ENCODE measurements around the gene DAND5.
"Not testable (repeated sequence)": the region's sequence is repeated elsewhere in the genome, so short reads cannot be mapped to it uniquely, and the experiment has no call there.

DAND5 gene

DNA sequence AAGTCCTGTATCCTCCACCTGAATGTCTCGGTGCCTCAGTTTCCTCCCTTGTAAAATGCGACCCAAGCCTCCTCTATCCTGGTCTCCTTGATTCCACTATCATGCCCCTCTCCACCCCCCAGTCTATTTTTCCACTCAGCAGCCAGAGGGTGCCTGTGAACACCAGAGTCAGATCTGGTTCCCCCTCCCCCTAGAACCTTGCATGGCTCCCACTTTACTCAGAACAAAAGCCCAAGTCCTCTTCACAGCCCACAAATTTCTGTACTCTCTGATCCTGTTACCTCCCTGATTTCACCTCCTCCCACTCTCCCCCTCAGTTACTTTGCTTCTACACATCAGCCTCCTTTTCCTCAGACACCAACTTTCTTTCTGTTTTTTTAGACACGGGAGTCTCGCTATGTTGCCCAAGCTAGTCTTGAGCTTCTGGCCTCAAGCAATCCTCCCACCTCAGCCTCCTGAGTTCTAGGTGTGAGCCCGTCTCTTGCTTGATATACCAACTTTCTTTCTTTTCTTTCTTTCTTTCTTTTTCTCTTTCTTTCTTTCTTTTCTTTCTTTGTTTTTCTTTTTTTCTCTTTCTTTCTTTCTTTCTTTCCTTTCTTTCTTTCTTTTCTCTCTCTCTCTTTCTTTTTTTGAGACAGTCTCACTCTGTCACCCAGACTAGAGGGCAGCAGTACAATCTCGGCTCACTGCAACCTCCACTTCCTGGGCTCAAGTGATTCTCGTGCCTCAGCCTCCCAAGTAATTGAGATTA lies 869 bp downstream of the DAND5 start:
- no peak for DNase-seq

DNA sequence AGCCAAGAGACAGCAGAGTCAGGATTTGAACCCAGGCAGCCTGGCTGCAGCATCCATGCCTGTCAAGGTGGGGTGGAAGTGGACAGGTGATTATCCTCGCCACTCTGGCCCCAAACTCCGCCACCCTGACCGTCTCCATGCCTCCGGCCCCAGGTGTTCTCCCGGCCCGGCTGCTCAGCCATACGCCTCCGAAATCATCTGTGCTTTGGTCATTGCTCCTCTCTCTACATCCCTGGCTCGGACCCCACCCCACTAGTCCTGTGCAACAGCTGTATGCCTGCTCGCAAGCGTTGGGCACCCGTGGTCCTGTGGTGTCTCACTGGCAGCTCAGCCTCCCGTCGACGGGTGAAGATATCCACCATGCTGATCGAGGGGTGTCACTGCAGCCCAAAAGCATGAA lies 3.9 kb downstream of the DAND5 start:
- no peak for DNase-seq

DNA sequence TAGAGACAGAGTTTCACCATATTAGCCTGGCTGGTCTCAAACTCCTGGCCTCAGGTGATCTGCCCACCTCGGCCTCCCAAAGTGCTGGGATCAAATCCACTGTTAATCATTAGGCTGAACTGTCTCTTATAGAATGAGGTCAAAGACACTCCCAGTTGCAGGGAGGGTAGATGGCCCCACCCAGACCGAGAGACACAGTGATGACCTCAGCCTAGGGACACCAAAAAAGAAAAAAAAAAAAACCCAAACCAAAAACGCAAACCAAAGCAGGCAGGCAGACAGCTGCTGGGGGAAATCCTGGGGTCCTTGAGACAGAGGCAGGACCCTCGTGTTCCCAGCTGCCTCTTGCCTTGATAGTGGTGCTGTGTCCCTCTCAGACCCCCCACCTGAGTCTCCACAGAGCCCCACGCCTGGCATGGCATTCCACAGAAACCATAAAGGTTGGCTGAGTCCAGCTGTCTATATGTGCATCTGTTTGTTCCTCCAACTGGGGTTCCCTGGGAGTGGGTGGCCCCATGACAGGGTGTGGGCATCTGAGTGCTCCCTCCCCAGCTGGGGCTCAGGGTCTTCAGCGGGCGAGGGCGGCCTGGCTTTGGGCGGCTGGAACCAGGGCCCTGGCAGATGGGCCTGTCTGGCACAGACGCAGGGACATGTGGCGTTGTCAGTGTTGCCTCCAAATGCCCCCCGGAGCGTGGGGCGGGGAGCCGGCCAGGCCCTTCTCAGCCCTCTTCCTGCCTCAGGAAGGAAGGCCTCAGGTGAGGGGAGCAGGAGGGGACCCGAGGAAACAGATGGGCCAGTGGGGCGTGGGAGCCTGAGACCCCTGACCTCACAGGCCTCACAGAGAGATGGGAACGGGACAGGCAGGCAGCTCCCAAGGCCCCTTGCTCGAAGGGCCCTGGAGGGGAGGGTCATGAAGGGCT lies 5.2 kb downstream of the DAND5 start:
- no peak for DNase-seq

DNA sequence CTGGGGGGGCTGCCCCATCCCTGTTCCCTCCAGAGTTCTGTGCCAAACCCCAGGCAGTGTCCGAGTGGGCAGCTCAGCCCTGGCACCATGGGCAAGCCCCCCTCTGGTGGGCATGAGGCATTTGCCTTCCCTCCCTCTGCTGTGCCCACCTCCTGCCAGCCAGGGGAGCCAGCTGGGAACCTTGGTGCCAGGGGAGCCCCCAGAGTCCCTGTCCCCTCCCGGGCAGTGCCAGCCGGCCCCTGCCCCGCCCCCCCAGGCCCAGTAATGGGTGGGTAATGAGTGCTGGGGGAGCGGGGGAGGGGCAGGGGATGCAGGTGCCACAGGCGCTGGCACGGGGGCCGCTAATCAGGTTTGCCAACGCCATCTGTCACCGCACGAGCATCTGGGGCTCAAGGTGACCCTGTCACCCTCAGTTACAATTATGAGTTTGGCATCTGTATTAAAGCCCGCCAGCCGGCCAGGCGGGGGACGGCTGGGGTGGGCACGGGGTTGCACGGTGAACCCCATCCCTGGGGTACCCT lies 5.9 kb downstream of the DAND5 start:
- no peak for DNase-seq

DNA sequence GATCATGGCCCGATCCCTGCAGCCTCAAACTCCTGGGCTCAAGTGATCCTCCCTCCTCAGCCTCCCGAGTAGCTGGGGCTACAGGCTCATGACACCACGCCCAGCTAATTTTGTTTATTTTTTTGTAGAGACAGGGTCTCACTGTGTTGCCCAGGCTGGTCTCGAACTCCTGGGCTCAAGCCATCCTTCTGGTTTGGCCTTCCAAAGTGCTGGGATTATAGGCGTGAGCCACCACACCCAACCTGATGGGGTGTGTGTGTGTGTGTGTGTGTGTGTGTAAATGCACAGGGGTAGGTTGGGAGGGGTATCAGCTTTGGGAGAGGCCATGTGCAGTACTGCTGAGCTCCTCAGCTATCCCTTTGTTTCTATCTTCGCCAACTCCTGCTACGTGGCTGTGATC lies 6.7 kb downstream of the DAND5 start:
- not testable (repeated sequence) for DNase-seq

DNA sequence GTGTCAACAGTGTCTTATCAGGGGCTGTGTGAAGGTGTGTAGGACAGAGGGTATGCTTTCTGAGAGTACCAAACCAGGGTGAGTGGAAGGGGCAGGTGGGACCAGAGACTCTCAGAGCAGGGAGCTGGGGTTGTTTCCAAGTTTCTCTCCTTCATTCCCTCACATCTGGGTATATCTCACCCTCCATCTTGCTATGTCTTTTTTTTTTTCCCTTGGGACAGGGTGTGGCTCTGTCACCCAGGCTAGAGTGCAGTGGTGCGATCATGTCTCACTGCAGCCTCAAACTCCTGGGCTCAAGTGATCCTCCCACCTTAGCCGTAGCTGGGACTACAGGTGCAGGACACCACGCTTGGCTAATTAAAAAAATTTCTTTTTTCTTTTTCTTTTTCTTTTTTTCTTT lies 10.6 kb downstream of the DAND5 start:
- no peak for DNase-seq

DNA sequence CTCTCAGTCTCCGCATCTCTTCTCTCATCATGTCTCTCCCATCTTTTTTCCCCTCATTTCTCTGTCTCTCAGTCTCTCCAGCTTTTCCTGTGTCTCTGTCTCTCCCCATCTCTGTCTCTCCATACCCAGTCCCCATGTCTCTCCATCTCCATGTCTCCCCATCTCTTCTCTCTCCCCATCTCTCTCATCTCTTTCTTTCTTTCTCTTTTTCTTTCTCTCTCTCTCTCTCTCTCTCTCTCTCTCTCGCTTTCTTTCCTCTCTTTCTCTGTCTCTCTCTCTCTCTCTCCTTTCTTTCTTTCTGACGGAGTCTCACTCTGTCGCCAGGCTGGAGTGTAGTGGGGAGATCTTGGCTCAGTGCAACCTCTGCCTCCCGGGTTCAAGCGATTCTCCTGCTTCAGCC lies 13.3 kb downstream of the DAND5 start:
- DNase-seq: no peak

DNA sequence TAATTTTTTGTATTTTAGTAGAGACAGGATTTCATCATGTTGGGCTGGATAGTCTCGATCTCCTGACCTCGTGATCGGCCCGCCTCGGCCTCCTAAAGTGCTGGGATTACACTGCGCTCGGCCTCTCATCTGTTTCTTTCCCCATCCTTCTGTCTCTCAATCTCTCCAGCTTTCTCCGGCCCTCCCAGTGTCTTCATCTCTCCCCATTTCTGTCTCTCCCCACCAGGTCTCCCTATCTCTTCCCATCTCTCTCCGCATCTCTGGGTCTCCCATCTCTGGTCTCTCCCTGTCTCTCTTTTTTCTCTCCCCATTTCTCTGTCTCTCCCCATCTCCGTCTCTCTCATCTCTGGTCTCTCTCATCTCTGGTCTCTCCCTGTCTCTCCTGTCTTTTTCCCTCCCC lies 13.7 kb downstream of the DAND5 start:
- no peak for DNase-seq

DNA sequence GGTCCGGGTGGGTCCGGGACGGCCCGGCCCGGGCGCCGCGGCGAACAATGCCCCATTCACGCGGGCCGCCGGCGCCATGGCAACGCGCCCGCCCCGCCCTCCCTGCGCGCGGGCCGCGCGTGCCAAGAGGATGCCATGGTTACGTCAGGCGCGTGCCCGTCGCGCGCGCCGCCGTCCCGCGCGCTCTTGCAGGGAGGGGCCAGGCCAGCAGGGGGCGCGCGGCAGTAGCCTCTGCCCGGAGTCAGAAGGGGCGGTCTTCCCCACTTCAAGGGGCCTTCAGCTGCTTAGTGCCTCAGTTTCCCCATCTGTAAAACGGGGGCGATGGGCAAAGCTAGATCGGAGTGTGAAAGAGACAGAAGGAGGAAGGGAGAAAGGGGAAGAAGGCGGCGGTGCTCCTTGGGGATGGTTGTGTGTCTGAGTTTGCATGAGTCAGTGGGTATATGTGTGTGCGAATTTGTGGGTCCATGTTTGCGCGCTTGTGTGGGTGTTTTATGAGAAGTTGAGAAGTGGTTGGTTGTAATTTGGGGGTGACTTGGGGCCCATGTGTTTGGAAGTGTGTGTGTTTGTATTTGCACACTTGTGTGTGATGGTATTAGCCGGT lies 14.3 kb downstream of the DAND5 start:
- peak; percentile 18 for DNase-seq

DNA sequence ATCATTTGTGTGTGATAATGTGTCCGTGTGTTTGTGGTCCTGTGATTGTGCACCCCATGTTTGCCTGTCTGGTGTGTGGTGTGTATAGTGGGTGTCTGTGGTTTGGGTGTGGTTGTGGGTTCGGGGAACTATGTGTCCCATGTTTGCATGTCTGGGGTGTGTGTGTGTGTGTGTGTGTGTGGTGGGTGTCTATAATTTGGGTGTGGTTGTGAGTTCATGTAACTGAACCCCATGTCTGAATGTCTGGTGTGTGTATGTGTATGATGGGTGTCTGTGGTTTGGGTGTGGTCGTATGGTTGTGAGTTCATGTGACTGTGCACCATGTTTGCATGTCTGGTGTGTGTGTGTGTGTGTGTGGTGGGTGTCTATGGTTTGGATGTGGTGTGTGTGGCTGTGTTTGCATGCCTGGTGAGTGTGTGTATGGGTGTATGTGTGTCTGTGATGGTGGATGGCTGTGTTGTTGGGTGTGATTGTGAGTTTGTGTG lies 14.8 kb downstream of the DAND5 start:
- DNase-seq: no peak

DNA sequence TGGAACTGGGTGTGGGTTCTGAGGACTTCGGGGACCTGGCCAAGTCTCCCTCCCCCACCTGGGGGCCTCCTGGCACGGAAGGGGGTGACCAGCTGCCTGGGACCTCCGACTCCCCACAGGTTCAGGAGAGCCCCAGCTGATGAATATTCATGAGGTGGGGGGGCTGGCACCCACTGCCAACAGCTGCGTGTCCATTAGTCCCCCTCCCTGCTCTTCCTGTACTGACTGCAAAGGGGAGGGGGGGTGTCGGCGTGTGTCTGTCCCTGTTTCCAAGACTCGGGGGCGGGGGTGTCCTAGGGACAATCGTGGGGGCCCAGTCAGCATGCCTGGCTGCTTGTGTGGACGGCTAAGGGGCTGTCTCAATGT lies 15.3 kb downstream of the DAND5 start:
- DNase-seq: no peak

DNA sequence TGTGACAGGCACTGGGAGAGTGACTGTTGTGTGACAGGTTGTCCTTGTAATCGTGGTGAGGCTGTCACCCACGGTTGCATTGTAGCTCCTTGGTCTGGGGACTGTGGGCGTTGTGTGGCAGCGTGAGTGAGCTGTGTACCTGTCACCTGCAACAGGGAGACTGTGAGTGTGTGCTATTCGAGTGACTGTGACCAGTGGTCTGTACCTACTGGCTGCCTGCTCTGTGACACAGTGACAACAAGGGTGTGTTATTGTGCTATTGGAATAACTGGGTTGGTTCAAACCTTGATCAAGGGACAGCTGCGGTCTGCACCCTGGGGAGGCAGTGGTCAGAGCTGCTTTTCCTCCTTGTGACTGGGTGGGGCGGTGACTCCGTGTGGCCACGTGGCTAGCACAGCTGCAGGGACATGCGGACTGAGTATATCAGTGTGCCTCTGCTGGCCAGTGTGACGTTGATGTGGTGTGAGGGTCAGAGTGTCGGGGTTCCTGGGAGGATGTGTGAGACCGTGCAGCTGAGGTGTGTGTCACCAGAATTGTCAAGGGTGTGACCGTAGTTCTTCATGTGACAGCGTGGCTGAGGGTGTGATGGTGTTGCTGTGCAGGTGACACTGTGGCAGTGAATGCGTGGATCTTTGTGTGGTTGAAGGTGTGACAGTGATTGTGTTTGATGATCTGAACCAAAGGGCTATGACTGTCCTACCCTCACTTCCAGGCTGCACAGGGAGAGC lies 15.8 kb downstream of the DAND5 start:
- DNase-seq: no peak

DNA sequence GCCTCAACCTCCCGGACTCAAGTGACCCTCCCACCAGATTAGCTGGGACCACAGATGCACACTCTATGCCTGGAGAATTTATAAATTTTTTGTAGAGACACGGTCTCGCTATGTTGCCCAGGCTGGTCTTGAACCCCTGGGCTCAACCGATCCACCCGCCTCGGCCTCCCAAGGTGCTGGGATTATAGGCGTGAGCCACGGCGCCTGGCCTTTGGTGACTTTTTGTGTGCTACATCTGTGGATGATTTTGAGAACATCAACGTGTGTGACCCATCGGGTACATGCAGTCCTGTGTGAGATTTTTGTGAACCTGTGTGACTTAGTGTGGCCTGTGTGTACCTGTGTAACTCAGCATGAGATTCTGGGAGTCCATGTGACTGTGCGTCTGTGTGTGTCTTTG lies 17.4 kb downstream of the DAND5 start:
- no peak for DNase-seq

DNA sequence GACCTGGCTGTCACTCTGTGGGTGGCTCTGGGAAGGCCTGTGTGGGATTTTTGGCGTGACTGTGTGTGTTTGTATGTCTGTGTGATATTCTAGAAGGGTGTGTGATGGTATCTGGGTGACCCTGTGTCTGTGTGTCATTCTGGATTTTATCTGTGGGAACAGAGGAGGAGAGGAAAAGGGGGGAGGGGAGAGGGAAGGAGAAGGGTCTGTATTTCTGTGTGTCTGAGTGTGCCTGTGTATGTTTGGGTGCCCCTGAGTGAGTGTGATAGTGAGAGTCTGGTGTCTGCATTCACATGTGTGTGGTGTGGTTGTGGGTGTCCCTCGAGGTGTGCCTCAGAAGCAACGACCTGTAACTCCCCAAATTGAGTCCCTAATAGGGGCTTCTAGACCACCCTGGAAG lies 17.8 kb downstream of the DAND5 start:
- no peak for DNase-seq

DNA sequence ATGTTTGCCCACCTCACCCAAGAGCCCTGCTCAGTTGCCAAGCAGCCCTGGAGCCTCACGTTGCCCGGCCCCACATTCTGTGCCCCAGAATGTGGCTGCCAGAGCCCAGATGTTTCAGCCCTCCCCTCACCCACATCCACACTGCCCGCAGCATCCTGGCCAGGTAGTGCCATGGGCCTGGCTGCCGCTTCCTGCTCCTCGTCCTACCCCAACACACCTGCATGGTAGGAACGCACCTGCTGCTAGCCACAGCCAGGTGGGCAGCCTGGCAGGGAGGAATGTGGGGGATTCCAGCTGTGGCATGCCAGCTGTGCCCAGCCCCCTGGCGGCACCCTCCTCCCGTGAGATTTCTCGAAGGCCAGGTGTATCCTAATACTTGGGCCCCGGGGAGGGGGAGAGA lies 18.4 kb downstream of the DAND5 start:
- DNase-seq: no peak

DNA sequence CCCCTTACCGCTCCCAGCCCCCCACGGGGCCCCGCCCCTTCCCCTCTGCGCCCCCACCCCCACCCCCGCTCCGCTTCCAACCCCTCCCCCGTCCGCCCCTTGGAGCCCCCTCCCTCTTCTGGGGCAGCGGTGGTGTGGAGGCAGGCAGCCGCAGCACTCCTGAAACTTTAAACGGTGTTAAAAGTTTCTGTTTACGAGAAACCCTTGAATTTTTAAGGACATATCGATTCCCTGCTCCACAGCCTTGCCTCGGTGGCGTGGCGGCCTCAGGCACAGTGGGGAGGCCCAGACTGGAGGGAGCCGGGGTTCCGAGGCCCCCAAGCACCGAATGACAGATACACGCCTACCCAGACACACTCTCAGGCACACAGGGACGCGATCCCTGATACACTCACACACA lies 21.1 kb downstream of the DAND5 start:
- DNase-seq: no peak

DNA sequence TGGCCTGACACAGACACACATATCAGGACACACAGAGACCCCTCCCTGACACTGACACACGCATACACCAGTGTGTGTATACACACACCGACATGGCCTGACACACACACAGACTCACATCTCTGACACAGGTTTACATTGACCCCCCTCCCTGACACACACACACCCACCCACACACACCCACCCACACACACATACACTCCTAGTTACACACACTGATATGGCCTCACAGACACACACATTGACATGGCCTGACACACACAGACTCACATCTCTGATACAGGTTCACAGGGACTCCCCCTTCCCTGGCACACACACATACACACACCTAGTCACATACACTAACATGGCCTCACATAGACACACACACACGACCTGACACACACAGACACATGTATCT lies 21.5 kb downstream of the DAND5 start:
- no peak for DNase-seq

DNA sequence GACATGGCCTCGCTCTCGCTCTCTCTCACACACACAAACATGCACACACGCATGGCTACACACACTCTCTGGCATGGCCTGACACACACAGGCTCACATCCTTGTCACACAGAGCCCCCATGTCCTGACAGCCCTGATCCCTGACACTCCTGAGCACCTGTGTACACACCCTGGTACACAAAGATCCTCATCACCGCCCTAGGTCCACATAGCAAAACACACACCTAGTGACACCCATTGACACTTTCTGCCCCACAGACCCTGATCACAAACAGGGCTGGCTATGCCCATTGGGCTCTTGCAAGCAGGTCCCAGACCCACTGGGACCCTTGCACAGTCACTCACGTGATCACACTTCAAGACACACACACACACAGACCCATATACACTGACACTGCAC lies 21.9 kb downstream of the DAND5 start:
- no peak for DNase-seq

DNA sequence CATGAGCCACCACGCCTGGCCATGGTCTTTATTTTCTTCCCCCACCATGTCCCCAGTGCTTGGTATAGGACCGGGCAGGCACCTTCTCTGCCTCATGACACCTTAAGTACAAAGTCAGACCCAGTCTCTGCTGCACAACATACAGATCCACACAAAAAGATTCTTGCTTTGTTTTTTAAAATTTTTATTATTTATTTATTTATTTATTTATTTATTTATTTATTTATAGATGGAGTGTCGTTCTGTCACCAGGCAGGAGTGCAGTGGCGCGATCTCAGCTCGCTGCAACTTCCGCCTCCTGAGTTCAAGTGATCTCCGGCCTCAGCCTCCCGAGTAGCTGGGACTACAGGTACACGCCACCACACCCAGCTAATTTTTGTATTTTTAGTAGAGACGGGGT lies 23.4 kb downstream of the DAND5 start:
- no peak for DNase-seq

DNA sequence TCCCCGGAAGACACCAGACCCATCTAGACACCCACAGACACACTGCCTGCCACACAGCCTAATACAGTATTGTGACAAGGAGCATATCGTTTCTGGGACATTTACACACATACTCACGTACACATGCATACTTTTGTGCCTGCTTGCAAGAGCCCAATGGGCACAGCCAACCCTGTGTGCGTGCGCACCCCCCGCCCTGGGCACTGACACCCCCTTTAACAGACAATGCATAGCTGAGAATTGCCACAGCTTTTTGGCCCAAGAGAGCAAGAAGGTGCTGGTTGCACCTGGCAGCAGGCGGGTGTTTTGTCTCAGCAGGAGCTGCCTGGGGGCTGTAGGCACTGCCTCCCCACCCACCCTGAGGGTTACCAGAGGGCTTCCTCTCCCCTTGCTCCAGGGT lies 24.2 kb downstream of the DAND5 start:
- DNase-seq: no peak

DNA sequence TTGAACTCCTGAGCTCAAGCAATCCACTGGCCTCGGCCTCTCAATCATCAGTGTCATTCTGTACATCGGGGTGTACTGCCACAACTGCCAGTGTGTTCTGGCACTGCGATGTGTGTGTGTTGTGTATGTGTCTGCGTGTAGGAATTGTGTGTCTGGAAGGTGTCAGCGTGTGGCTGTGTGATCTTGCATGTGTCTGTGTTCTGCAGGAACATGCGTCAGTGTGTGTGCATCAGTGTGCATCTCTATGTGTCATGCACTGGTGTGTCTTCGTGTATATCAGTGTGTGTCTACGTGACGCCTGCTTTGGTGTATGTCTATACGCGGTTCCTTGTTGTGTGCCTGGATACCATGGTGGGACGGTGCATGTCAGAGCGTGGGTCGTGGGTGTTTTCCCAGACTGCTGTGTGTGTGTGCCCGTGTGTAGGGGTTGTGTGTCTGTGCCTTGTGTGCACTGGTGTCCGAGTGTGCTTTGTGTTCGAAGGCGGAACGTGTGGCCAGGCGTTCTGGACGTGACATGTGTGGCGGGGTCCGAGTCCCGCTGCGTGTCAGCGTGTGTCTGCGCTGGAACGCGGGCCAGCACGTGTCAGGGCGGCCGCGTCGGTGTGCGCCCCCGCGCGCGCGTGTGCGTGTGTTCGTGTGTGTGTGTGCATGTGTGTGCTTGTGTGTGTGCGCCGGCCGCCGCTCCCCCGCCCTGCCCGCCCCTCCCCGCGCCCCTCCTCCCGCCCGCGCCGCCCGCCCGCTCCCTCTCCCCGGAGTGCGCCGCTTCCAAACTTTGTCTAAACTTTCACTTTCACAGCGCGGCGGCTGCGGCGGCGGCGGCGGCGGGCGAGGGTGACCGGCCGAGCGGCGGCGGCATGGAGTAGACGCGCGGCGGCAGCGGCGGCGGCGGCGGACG lies 25.6 kb downstream of the DAND5 start, which contains the start of gene NFIX:
TSS of gene NFIX (plus strand) at position 775 of the 895 bp plus-strand sequence. CDS start 363 bp downstream, outside the sequence.
- DNase-seq: no peak

All from NCI-H2029 treated with DMSO at 0.1 percent for 48 hours (cell line).